WI38 (cell line): Measurements from ENCODE around the gene COL16A1.

ENCODE experiments used
- H3K4me3 ChIP-seq: 2 replicates; pipeline ENCODE4 v1.5.1; 2011; ENCODE audit warnings: low read depth, mild to moderate bottlenecking, control low read depth, low read length
- TF ChIP-seq, protein P1 (sequence below): IDR thresholded peaks from 2 replicates; pipeline ENCODE4 v1.5.1; 2012; ENCODE audit warnings: low read depth, mild to moderate bottlenecking, control low read depth, low read length

The COL16A1 gene

GRCh38 chr1:31643976-31644559, 59.7 kb downstream of the COL16A1 start:
- H3K4me3 ChIP-seq = peak overlapping the region; percentile 95
- TF ChIP-seq, protein P1, sequence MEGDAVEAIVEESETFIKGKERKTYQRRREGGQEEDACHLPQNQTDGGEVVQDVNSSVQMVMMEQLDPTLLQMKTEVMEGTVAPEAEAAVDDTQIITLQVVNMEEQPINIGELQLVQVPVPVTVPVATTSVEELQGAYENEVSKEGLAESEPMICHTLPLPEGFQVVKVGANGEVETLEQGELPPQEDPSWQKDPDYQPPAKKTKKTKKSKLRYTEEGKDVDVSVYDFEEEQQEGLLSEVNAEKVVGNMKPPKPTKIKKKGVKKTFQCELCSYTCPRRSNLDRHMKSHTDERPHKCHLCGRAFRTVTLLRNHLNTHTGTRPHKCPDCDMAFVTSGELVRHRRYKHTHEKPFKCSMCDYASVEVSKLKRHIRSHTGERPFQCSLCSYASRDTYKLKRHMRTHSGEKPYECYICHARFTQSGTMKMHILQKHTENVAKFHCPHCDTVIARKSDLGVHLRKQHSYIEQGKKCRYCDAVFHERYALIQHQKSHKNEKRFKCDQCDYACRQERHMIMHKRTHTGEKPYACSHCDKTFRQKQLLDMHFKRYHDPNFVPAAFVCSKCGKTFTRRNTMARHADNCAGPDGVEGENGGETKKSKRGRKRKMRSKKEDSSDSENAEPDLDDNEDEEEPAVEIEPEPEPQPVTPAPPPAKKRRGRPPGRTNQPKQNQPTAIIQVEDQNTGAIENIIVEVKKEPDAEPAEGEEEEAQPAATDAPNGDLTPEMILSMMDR = no peak

DNA sequence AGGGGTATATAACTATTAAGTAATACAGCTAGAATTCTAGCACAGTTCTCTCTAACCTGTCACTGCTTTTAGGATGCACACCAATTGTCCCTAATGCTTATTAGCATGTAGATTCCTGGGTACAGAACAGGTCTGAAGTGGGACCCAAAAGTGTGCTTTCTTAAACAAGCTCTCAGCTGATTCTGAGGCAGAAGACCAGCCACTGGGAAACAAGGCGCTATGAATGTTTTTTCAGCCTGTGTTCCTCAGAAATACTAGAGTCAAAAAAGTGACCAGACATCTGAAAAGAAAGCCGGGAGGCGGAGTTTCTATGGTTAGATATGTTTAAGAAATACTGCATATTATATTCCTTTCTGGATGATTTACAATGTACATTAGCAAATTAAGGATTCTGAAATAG, 60.9 kb downstream of the COL16A1 start:
- H3K4me3 ChIP-seq = no peak overlapping the region
- TF ChIP-seq, protein P1 = no peak

- TF ChIP-seq, protein P1 = no peak
- H3K4me3 ChIP-seq = no peak overlapping the region
Measured at GRCh38 chr1:31642366-31642765, 61.5 kb downstream of the COL16A1 start.

GRCh38 chr1:31640964-31641363, 62.9 kb downstream of the COL16A1 start:
- TF ChIP-seq, protein P1 = no peak
- H3K4me3 ChIP-seq = no peak overlapping the region

DNA sequence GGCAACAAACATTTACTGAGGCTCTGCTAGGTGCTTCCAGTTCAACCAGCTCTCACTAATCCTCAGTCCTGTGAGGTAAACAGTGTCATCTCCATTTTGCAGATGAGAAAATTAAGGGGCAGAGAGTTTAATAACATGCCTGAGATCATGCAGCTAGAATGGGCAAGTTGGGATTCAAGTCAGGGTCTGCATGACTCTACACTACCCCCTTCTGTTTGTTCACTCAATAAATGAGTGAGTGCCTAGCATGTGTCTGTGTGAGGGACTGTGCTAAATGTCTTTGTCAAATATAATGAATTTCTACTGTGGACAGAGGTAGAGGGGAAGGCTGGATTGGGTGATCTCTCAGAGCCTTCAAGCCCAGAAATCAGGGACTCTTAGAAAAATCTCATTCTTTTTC, 63.6 kb downstream of the COL16A1 start:
- no peak overlapping the region for H3K4me3 ChIP-seq
- TF ChIP-seq, protein P1 = no peak

- TF ChIP-seq, protein P1 = no peak
- no peak overlapping the region for H3K4me3 ChIP-seq
Measured at GRCh38 chr1:31639543-31639942, 64.3 kb downstream of the COL16A1 start.

DNA sequence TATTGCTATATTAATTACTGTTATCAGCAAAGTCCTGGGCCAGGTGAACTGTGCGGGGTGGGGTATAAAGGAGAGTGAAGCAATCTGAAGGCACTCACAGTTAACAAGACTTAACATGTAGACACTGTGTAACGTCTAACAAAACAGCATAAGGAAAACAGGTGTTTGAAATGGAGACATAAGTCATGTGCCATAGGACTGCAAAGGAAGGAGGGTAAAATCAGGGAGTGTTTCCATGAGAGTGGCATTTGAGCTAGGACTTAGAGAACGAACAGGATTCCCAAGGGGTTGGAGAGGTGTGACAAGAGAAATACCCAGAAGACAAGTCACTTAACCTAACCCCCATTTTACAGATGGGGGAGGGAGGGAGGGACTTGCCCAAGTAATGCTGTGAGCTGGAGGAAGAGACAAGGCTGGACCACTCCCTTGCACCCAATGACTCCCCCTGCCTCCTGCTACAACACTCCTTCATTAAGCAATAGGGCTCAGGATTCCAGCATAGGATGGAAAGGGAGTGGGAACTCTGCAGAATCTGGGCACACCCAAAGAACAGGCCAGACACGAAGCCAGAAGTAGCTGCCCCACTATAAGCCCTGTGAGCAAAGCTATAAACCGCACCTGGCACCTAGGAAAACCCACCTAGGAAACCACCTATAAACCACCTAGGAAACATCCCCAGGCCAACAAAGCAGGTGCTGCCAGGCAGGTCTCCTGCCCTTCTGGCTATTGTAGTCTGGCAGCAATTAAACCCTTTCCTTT, 65.7 kb downstream of the COL16A1 start:
- TF ChIP-seq, protein P1 = no peak
- no peak overlapping the region for H3K4me3 ChIP-seq
